HepG2 (cell line): ENCODE data around the gene CFAP97D1. TPM values are rescaled to one million over a fixed set of nuclear protein-coding genes. Genes with fewer than 3 reads are reported as not detected.

Experiments used
- CENPBD1 ChIP-seq: sonication (generic); formaldehyde crosslinking; IDR thresholded peaks from 2 replicates; pipeline ENCODE4 v1.8.0; 2022; ENCODE audit warnings: missing genetic modification reagents, low read depth, mild to moderate bottlenecking, borderline replicate concordance
- CREB1 ChIP-seq, 2 experiments: fragments of 450-650 bp in 1 of 2; IDR thresholded peaks; 2 replicates each; pipeline ENCODE4 v1.6.1; 2016 to 2017; ENCODE audit warnings: control low read depth in 1 of 2, mild to moderate bottlenecking in 1 of 2, missing compliant biosample characterization in 1 of 2, missing genetic modification characterization in 1 of 2
- CTCF ChIP-seq: sonication (generic); formaldehyde crosslinking; IDR thresholded peaks from 2 replicates; pipeline ENCODE4 v1.5.0; 2020; ENCODE audit warnings: mild to moderate bottlenecking, missing genetic modification reagents, moderate library complexity
- FOXA1 ChIP-seq, 2 experiments: fragments of 450-650 bp in 1 of 2; sonication (generic) in 1 of 2; formaldehyde crosslinking in 1 of 2; IDR thresholded peaks; 2 replicates each; pipeline versions ENCODE4 v1.4.0 to v1.6.1; 2016 to 2020; ENCODE audit warnings: missing genetic modification reagents in 1 of 2
- HNRNPUL1 ChIP-seq: fragments of 200-400 bp; formaldehyde crosslinking; IDR thresholded peaks from 2 replicates; pipeline ENCODE4 v1.6.1; 2017; ENCODE audit warnings: low read depth, mild to moderate bottlenecking, low read length, moderate library complexity
- MTF2 ChIP-seq: sonication (generic); formaldehyde crosslinking; IDR thresholded peaks from 2 replicates; pipeline ENCODE4 v1.5.0; 2020; ENCODE audit warnings: missing genetic modification reagents, borderline replicate concordance
- SNAPC5 ChIP-seq: sonication (generic); formaldehyde crosslinking; IDR thresholded peaks from 2 replicates; pipeline ENCODE4 v1.8.1; 2023; ENCODE audit warnings: mild to moderate bottlenecking, missing genetic modification reagents, borderline replicate concordance
- SP2 ChIP-seq: sonication (generic); formaldehyde crosslinking; IDR thresholded peaks from 2 replicates; pipeline ENCODE4 v1.5.1; 2020; ENCODE audit warnings: mild to moderate bottlenecking, missing genetic modification reagents
- TCF12 ChIP-seq, 2 experiments: fragments of 450-650 bp in 1 of 2; sonication (generic) in 1 of 2; formaldehyde crosslinking in 1 of 2; IDR thresholded peaks; 2 replicates each; pipeline versions ENCODE4 v1.6.1 to v1.8.0; 2017 to 2022; ENCODE audit warnings: antibody characterized with exemption in 1 of 2, mild to moderate bottlenecking in 1 of 2, missing genetic modification reagents in 1 of 2, moderate library complexity in 1 of 2
- THAP11 ChIP-seq: IDR thresholded peaks from 2 replicates; pipeline ENCODE4 v1.6.1; 2016; ENCODE audit warnings: missing biosample characterization, missing genetic modification reagents
- ZMYM3 ChIP-seq: sonication (generic); formaldehyde crosslinking; IDR thresholded peaks from 2 replicates; pipeline ENCODE4 v1.5.1; 2020; ENCODE audit warnings: mild to moderate bottlenecking, missing genetic modification reagents
- ZNF124 ChIP-seq: sonication (generic); formaldehyde crosslinking; IDR thresholded peaks from 2 replicates; pipeline ENCODE4 v1.4.0; 2020; ENCODE audit warnings: missing genetic modification reagents
- ZNF143 ChIP-seq: sonication (generic); formaldehyde crosslinking; IDR thresholded peaks from 2 replicates; pipeline ENCODE4 v1.4.0; 2020; ENCODE audit warnings: missing genetic modification reagents
- ZNF17 ChIP-seq: sonication (generic); formaldehyde crosslinking; IDR thresholded peaks from 2 replicates; pipeline ENCODE4 v1.5.0; 2020; ENCODE audit warnings: mild to moderate bottlenecking, missing genetic modification reagents
- ZNF460 ChIP-seq: sonication (generic); formaldehyde crosslinking; IDR thresholded peaks from 2 replicates; pipeline ENCODE4 v1.5.1; 2020; ENCODE audit warnings: missing genetic modification reagents, mild to moderate bottlenecking, borderline replicate concordance
- ZNF629 ChIP-seq: sonication (generic); formaldehyde crosslinking; conservative IDR thresholded peaks from 2 replicates; pipeline ENCODE4 v1.5.0; 2020; ENCODE audit warnings: missing genetic modification reagents
- ZNF768 ChIP-seq: sonication (generic); formaldehyde crosslinking; IDR thresholded peaks from 2 replicates; pipeline ENCODE4 v1.4.0; 2020; ENCODE audit warnings: missing genetic modification reagents
- ZNF772 ChIP-seq: sonication (generic); formaldehyde crosslinking; IDR thresholded peaks from 2 replicates; pipeline ENCODE4 v1.5.0; 2020; ENCODE audit warnings: mild to moderate bottlenecking, missing genetic modification reagents
- ZNF781 ChIP-seq: sonication (generic); formaldehyde crosslinking; IDR thresholded peaks from 2 replicates; pipeline ENCODE4 v1.5.1; 2020; ENCODE audit warnings: borderline replicate concordance, mild to moderate bottlenecking, missing genetic modification reagents; ENCODE audit errors: not compliant biosample characterization
- ZSCAN21 ChIP-seq: sonication (generic); formaldehyde crosslinking; IDR thresholded peaks from 2 replicates; pipeline ENCODE4 v1.8.0; 2022; ENCODE audit warnings: mild to moderate bottlenecking, missing genetic modification reagents, moderate library complexity, borderline replicate concordance
- ZSCAN29 ChIP-seq: sonication (generic); formaldehyde crosslinking; conservative IDR thresholded peaks from 2 replicates; pipeline ENCODE4 v1.4.0; 2020; ENCODE audit warnings: mild to moderate bottlenecking, missing genetic modification reagents
- polyA plus RNA-seq, 8 experiments: library from polyadenylated mRNA; depleted of rRNA in 3 of 8; stranded (reverse) in 7 of 8; unstranded in 1 of 8; fragments of >200 nt; fragmentation: Illumina TruSeq in 4 of 8; extraction: Trizol in 4 of 8; gene quantifications; 2 replicates each; pipeline versions ENCODE4 v1.2.1 to v1.2.3, GENCODE V29; 2011 to 2016; ENCODE audit warnings: low read depth in 4 of 8, missing spikeins in 1 of 8, mixed read lengths in 1 of 8; ENCODE audit not compliant: insufficient read depth in 1 of 8
- total RNA-seq, 5 experiments: library from RNA; depleted of rRNA; stranded (reverse); fragments of >200 nt; fragmentation: Illumina TruSeq; extraction: Trizol; gene quantifications; 2 replicates each; pipeline ENCODE4 v1.2.3, GENCODE V29; 2016; ENCODE audit warnings: low read depth in 1 of 5
- TF ChIP-seq, protein P1 (sequence below): sonication (generic); formaldehyde crosslinking; IDR thresholded peaks from 2 replicates; pipeline ENCODE4 v1.4.0; 2020; ENCODE audit warnings: mild to moderate bottlenecking, missing genetic modification reagents
- TF ChIP-seq, protein P2 (sequence below): sonication (generic); formaldehyde crosslinking; IDR thresholded peaks from 2 replicates; pipeline ENCODE4 v1.4.0; 2020; ENCODE audit warnings: missing genetic modification reagents

Gene CFAP97D1
- total and polyA plus RNA-seq, 2 of the 13 experiments (the other 11 are each of a cell fraction or from before 2014, with no cell fraction given), result 0.02 TPM; not detected in 1

GRCh38 chr17:43832168-43832975 lies 52.1 kb downstream of the CFAP97D1 start (continued):
- TF ChIP-seq HNRNPUL1, result no peak
- no peak for TF ChIP-seq THAP11 (CRISPR knock-in tag)
- TF ChIP-seq CTCF, result peak; percentile 21
- TF ChIP-seq MTF2 (CRISPR knock-in tag), result peak; percentile 60; the same call in 1 of the 2 replicates
- no peak for TF ChIP-seq ZNF143 (CRISPR knock-in tag)
- no peak for TF ChIP-seq SP2
- TF ChIP-seq FOXA1 (IDR thresholded peaks at IDR 0.05), result no peak
- peak; percentile 22; the same call in 1 of the 2 replicates for TF ChIP-seq FOXA1 (CRISPR knock-in tag; IDR thresholded peaks at IDR 0.05)
- TF ChIP-seq ZNF124 (CRISPR knock-in tag), result no peak
- no peak for TF ChIP-seq ZNF17 (CRISPR knock-in tag)
- peak; percentile 63 for TF ChIP-seq ZNF629 (CRISPR knock-in tag)
- no peak for TF ChIP-seq CREB1 (IDR thresholded peaks at IDR 0.05)
- TF ChIP-seq CREB1 (CRISPR knock-in tag; IDR thresholded peaks at IDR 0.05), result no peak
- TF ChIP-seq ZSCAN21, result no peak
- TF ChIP-seq ZNF781, result no peak
- TF ChIP-seq, protein P1, sequence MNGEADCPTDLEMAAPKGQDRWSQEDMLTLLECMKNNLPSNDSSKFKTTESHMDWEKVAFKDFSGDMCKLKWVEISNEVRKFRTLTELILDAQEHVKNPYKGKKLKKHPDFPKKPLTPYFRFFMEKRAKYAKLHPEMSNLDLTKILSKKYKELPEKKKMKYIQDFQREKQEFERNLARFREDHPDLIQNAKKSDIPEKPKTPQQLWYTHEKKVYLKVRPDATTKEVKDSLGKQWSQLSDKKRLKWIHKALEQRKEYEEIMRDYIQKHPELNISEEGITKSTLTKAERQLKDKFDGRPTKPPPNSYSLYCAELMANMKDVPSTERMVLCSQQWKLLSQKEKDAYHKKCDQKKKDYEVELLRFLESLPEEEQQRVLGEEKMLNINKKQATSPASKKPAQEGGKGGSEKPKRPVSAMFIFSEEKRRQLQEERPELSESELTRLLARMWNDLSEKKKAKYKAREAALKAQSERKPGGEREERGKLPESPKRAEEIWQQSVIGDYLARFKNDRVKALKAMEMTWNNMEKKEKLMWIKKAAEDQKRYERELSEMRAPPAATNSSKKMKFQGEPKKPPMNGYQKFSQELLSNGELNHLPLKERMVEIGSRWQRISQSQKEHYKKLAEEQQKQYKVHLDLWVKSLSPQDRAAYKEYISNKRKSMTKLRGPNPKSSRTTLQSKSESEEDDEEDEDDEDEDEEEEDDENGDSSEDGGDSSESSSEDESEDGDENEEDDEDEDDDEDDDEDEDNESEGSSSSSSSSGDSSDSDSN (CRISPR knock-in tag), result 0 out of 2 replicates have a peak, but pooled peaks have one; percentile 22
- 0 out of 2 replicates have a peak, but pooled peaks have one; percentile 35 for TF ChIP-seq ZMYM3 (CRISPR knock-in tag)
- TF ChIP-seq TCF12 (IDR thresholded peaks at IDR 0.05), result no peak
- no peak for TF ChIP-seq TCF12 (CRISPR knock-in tag; IDR thresholded peaks at IDR 0.05)
- TF ChIP-seq ZNF768 (CRISPR knock-in tag), result no peak
- TF ChIP-seq, protein P2, sequence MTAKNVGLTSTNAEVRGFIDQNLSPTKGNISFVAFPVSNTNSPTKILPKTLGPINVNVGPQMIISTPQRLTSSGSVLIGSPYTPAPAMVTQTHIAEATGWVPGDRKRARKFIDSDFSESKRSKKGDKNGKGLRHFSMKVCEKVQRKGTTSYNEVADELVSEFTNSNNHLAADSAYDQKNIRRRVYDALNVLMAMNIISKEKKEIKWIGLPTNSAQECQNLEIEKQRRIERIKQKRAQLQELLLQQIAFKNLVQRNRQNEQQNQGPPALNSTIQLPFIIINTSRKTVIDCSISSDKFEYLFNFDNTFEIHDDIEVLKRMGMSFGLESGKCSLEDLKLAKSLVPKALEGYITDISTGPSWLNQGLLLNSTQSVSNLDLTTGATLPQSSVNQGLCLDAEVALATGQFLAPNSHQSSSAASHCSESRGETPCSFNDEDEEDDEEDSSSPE (CRISPR knock-in tag), result 0 out of 2 replicates have a peak, but pooled peaks have one; percentile 10
- no peak for TF ChIP-seq CENPBD1 (CRISPR knock-in tag)
- TF ChIP-seq ZSCAN29 (CRISPR knock-in tag), result no peak
- no peak for TF ChIP-seq ZNF772
- TF ChIP-seq ZNF460 (CRISPR knock-in tag), result no peak
- no peak for TF ChIP-seq SNAPC5 (CRISPR knock-in tag)
